ENCODE results near the gene JUNB. TPM values are rescaled to one million over a fixed set of nuclear protein-coding genes. Genes with fewer than 3 reads are reported as not detected.
A peak's percentile ranks its signal among the peaks of the same experiment; 100 is the strongest.

Gene JUNB
- total and polyA plus RNA-seq, 2 of the 13 experiments (the other 11 are each of a cell fraction or from before 2014, with no cell fraction given) = 7.7 to 8.2 TPM

DNA sequence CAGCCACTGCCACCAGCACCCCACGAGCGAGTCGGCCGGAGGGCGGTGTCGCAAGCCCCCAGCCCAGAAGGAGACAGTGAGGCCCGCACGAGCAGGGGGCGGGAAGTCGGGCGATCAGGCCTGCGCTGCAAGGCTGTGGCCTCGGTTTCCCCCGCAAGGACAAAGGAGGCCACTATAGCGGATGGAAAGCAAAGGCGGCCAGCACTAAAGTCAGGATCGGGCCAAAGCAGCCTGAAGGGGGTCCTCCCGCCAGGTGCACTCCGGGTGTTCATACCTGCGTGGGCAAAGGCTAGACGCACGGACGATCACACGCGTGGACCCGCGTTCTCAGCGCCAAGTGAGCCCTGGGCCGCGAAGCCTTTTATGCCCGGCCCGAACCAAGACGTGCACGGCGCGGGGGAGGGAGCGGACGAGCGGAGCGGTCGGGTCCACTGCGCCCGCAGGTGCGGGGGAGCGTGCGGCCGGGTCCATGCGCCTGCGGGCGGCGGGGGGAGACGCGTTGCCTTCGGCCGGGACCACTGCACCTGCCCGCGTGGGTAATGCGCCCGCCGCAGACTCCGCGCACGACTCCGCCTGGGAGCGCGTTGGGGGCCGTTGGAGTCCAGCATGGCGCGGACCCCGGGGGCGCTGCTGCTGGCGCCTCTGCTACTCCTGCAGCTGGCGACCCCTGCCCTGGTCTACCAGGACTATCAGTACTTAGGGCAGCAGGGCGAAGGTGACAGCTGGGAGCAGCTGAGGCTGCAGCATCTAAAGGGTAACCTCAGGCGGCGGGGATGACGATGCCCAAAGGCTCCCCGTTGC is 10.4 kb downstream of the JUNB start, which contains the start of the genes PRDX2 and THSD8 (continued):
- TF ChIP-seq, protein P1, sequence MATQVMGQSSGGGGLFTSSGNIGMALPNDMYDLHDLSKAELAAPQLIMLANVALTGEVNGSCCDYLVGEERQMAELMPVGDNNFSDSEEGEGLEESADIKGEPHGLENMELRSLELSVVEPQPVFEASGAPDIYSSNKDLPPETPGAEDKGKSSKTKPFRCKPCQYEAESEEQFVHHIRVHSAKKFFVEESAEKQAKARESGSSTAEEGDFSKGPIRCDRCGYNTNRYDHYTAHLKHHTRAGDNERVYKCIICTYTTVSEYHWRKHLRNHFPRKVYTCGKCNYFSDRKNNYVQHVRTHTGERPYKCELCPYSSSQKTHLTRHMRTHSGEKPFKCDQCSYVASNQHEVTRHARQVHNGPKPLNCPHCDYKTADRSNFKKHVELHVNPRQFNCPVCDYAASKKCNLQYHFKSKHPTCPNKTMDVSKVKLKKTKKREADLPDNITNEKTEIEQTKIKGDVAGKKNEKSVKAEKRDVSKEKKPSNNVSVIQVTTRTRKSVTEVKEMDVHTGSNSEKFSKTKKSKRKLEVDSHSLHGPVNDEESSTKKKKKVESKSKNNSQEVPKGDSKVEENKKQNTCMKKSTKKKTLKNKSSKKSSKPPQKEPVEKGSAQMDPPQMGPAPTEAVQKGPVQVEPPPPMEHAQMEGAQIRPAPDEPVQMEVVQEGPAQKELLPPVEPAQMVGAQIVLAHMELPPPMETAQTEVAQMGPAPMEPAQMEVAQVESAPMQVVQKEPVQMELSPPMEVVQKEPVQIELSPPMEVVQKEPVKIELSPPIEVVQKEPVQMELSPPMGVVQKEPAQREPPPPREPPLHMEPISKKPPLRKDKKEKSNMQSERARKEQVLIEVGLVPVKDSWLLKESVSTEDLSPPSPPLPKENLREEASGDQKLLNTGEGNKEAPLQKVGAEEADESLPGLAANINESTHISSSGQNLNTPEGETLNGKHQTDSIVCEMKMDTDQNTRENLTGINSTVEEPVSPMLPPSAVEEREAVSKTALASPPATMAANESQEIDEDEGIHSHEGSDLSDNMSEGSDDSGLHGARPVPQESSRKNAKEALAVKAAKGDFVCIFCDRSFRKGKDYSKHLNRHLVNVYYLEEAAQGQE (IDR thresholded peaks at IDR 0.05; ENCODE audit: borderline replicate concordance in 1 of 2, low read depth in 1 of 2, low read length in 2 of 2) = no peak; a peak in 1 of 4 replicates
- TF ChIP-seq, protein P2, sequence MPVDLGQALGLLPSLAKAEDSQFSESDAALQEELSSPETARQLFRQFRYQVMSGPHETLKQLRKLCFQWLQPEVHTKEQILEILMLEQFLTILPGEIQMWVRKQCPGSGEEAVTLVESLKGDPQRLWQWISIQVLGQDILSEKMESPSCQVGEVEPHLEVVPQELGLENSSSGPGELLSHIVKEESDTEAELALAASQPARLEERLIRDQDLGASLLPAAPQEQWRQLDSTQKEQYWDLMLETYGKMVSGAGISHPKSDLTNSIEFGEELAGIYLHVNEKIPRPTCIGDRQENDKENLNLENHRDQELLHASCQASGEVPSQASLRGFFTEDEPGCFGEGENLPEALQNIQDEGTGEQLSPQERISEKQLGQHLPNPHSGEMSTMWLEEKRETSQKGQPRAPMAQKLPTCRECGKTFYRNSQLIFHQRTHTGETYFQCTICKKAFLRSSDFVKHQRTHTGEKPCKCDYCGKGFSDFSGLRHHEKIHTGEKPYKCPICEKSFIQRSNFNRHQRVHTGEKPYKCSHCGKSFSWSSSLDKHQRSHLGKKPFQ (CRISPR knock-in tag; IDR thresholded peaks at IDR 0.05; ENCODE audit: insufficient replicate concordance) = peak; percentile 65
- TF ChIP-seq, protein P3, sequence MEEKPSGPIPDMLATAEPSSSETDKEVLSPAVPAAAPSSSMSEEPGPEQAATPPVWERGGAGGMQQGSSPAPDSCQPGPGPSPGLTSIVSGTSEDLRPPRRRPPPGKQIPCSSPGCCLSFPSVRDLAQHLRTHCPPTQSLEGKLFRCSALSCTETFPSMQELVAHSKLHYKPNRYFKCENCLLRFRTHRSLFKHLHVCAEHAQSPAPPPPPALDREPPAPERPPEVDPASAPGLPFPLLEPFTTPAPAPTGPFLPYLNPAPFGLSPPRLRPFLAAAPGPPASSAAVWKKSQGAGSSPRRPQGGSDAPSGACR (CRISPR knock-in tag; IDR thresholded peaks at IDR 0.05) = peak; percentile 88; the same call in 1 of the 2 replicates
- TF ChIP-seq, protein P4, sequence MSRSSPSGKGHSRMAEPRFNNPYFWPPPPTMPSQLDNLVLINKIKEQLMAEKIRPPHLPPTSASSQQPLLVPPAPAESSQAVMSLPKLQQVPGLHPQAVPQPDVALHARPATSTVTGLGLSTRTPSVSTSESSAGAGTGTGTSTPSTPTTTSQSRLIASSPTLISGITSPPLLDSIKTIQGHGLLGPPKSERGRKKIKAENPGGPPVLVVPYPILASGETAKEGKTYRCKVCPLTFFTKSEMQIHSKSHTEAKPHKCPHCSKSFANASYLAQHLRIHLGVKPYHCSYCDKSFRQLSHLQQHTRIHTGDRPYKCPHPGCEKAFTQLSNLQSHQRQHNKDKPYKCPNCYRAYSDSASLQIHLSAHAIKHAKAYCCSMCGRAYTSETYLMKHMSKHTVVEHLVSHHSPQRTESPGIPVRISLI (CRISPR knock-in tag; IDR thresholded peaks at IDR 0.05; ENCODE audit: borderline replicate concordance) = peak; percentile 48; the same call in 1 of the 2 replicates
- TF ChIP-seq ZNF205 (CRISPR knock-in tag; IDR thresholded peaks at IDR 0.05) (peak; percentile 65; the same call in 1 of the 2 replicates), SMARCE1 (IDR thresholded peaks at IDR 0.05; ENCODE audit: borderline replicate concordance) (no peak), ZNF605 (CRISPR knock-in tag; IDR thresholded peaks at IDR 0.05) (peak; percentile 95; the same call in 1 of the 2 replicates), SATB2 (CRISPR knock-in tag; IDR thresholded peaks at IDR 0.05) (peak; percentile 59; the same call in 1 of the 2 replicates), JARID2 (CRISPR knock-in tag; IDR thresholded peaks at IDR 0.05; ENCODE audit: insufficient replicate concordance) (peak; percentile 52), FOXA1 (IDR thresholded peaks at IDR 0.05) (no peak), FOXA1 (CRISPR knock-in tag; IDR thresholded peaks at IDR 0.05) (peak; percentile 32), ZNF24 (IDR thresholded peaks at IDR 0.05) (0 out of 2 replicates have a peak, but pooled peaks have one; percentile 31), ZNF17 (CRISPR knock-in tag; IDR thresholded peaks at IDR 0.05) (no peak), SP1 (IDR thresholded peaks at IDR 0.05) (no peak), SP1 (CRISPR knock-in tag; IDR thresholded peaks at IDR 0.05) (peak; percentile 42), ZNF619 (CRISPR knock-in tag; IDR thresholded peaks at IDR 0.05) (peak; percentile 33; the same call in 1 of the 2 replicates)
- TF ChIP-seq, protein P5, sequence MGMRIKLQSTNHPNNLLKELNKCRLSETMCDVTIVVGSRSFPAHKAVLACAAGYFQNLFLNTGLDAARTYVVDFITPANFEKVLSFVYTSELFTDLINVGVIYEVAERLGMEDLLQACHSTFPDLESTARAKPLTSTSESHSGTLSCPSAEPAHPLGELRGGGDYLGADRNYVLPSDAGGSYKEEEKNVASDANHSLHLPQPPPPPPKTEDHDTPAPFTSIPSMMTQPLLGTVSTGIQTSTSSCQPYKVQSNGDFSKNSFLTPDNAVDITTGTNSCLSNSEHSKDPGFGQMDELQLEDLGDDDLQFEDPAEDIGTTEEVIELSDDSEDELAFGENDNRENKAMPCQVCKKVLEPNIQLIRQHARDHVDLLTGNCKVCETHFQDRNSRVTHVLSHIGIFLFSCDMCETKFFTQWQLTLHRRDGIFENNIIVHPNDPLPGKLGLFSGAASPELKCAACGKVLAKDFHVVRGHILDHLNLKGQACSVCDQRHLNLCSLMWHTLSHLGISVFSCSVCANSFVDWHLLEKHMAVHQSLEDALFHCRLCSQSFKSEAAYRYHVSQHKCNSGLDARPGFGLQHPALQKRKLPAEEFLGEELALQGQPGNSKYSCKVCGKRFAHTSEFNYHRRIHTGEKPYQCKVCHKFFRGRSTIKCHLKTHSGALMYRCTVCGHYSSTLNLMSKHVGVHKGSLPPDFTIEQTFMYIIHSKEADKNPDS (CRISPR knock-in tag; IDR thresholded peaks at IDR 0.05) = peak; percentile 95
- TF ChIP-seq, protein P6, sequence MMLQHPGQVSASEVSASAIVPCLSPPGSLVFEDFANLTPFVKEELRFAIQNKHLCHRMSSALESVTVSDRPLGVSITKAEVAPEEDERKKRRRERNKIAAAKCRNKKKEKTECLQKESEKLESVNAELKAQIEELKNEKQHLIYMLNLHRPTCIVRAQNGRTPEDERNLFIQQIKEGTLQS (CRISPR knock-in tag; IDR thresholded peaks at IDR 0.05) = 0 out of 2 replicates have a peak, but pooled peaks have one; percentile 6

All from HepG2 (cell line).